Inferior parietal cortex (tissue), 1 donor: ENCODE results near the gene POLG2.
A peak's percentile ranks its signal among the peaks of the same experiment; 100 is the strongest.
"Not testable (repeated sequence)": the region's sequence is repeated elsewhere in the genome, so short reads cannot be mapped to it uniquely, and the experiment has no call there.

Experiments used
- DNase-seq: peaks from one replicate; pipeline ENCODE4 v3.0.0-alpha.2; 2016; ENCODE audit errors: extremely low spot score

The POLG2 gene

GRCh38 chr17:64484380-64484779, 12.5 kb downstream of the POLG2 start:
- DNase-seq = no peak

- no peak for DNase-seq
Observed at GRCh38 chr17:64480951-64481350, 15.9 kb downstream of the POLG2 start.

GRCh38 chr17:64477849-64478248, 19.0 kb downstream of the POLG2 start:
- no peak for DNase-seq

- DNase-seq = no peak
Observed at GRCh38 chr17:64472564-64472963, 24.3 kb downstream of the POLG2 start.

- DNase-seq = no peak
Observed at GRCh38 chr17:64471440-64471839, 25.4 kb downstream of the POLG2 start.

- no peak for DNase-seq
Observed at GRCh38 chr17:64470625-64471024, 26.2 kb downstream of the POLG2 start.

- DNase-seq = not testable (repeated sequence)
Observed at GRCh38 chr17:64466834-64467233, 30.0 kb downstream of the POLG2 start.

- DNase-seq = no peak
Observed at GRCh38 chr17:64466019-64466735, 30.7 kb downstream of the POLG2 start.

GRCh38 chr17:64461788-64462187, 35.1 kb downstream of the POLG2 start:
- DNase-seq = no peak

GRCh38 chr17:64460955-64461354, 35.9 kb downstream of the POLG2 start:
- no peak for DNase-seq

GRCh38 chr17:64459818-64460217, 37.0 kb downstream of the POLG2 start:
- not testable (repeated sequence) for DNase-seq

GRCh38 chr17:64459284-64459747, 37.5 kb downstream of the POLG2 start:
- DNase-seq = no peak

- DNase-seq = no peak
Observed at GRCh38 chr17:64458756-64459155, 38.1 kb downstream of the POLG2 start.

- no peak for DNase-seq
Observed at GRCh38 chr17:64457156-64457555, 39.7 kb downstream of the POLG2 start.

GRCh38 chr17:64455993-64456885, 40.6 kb downstream of the POLG2 start:
- DNase-seq = no peak

GRCh38 chr17:64449545-64449944, 47.3 kb downstream of the POLG2 start:
- no peak for DNase-seq

- peak; percentile 52 for DNase-seq
Observed at GRCh38 chr17:64448665-64449512, 48.0 kb downstream of the POLG2 start, which contains the start of gene MILR1. MILR1 (plus strand) TSS chr17:64449115; CDS start chr17:64449169, 54 bp downstream.

- DNase-seq = no peak
Observed at GRCh38 chr17:64447526-64447925, 49.3 kb downstream of the POLG2 start.

GRCh38 chr17:64443086-64443760, 53.6 kb downstream of the POLG2 start:
- DNase-seq = no peak

- no peak for DNase-seq
Observed at GRCh38 chr17:64442541-64442971, 54.3 kb downstream of the POLG2 start.
